Mesenteric fat pad (tissue), 1 donor: ENCODE measurements around the gene TBCD. TPM values are rescaled to one million over a fixed set of nuclear protein-coding genes. Genes with fewer than 3 reads are reported as not detected.
"Not testable (repeated sequence)": the region's sequence is repeated elsewhere in the genome, so short reads cannot be mapped to it uniquely, and the experiment has no call there.

Experiments
- DNase-seq: peaks from one replicate; pipeline ENCODE4 v3.0.0-alpha.2; 2020; ENCODE audit warnings: low spot score
- total RNA-seq: library from RNA; stranded (reverse); fragmentation: NEBNext Ultra II Directional; extraction: Animal tissue kit (Norgen Biotek cat#: 25700); gene quantifications from one replicate; pipeline ENCODE4 v1.2.1, GENCODE V29; 2021
- donor health status: DM: yes; HTN: yes; CAD: no.

Gene TBCD
- total RNA-seq, 1 donor from 2014 or later: 128 TPM

DNA sequence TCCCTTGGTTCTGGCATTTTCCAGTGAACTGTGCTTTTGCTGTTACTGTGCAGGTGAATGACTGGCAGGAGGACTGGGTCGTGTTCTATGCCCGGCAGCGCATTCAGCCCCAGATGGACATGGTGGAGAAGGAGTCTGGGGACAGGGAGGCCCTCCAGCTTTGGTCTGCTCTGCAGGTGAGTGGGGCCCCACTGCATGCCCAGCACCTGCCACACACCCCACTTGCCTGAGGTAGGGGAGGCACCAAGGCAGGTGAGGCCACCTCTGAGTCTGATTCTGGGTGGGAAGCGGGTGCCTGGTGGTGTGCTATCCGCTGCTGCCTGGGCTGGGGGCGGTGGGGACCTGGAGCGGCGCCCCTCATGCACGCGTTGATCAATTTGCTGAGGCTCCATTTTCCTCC lies 25.4 kb upstream of the TBCD start:
- no peak for DNase-seq

DNA sequence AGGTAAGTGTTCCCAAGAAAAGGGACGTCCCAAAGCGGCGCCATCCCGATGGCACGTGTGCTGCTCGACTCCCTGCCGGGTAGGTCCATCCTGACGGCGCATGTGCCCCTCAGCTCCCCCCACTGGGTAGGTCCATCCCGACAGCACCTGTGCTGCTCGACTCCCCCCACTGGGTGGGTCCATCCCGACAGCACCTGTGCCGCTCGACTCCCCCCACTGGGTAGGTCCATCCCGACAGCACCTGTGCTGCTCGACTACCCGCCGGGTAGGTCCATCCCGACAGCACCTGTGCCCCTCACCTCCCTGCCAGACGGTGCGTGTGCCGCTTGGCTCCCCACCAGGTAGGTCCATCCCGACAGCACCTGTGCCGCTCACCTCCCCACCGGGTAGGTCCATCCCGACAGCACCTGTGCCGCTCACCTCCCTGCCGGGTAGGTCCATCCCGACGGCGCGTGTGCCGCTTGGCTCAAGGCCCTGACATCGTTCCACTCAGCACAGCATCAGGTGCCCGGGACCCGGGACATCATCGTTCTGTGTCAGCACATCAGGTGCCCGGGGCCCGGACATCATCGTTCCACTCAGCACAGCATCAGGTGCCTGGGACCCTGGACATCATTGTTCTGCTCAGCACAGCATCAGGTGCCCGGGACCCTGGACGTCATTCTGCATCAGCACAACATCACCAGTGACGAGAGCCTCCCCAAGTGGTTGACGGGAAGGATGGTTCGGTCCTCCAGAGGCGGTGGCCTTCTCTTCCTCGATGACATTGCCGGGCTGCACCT lies 22.2 kb upstream of the TBCD start:
- no peak for DNase-seq

DNA sequence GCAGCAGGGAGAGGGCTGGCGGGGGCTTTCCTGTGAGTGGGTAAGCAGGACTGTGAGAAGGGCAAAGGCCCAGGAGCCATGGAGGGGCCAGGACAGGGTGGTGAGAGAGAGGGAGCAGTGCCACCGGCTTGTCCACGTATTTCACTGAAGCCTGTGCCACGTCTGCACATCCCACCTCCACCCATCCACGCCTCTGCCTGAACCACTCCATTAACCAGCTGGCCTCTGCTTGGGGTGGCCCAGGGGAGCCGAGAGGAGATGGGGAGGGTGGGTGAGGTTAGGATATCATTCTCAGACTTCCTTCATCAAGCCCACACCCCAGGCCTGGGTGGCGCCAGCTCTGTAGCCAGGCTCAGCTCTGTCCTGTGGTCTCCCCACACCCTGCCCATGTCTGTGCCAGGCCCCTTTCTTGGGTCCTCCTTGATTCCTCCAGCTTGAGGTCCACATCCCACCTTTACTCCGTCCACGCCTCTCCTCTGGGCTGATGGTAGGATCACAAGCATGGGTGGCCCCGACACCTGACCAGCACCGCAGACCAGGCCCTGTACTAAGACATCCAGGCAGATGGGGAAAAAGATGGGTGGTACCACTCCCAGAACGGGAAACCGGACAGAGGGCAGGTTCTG lies 19.6 kb upstream of the TBCD start:
- DNase-seq: no peak

DNA sequence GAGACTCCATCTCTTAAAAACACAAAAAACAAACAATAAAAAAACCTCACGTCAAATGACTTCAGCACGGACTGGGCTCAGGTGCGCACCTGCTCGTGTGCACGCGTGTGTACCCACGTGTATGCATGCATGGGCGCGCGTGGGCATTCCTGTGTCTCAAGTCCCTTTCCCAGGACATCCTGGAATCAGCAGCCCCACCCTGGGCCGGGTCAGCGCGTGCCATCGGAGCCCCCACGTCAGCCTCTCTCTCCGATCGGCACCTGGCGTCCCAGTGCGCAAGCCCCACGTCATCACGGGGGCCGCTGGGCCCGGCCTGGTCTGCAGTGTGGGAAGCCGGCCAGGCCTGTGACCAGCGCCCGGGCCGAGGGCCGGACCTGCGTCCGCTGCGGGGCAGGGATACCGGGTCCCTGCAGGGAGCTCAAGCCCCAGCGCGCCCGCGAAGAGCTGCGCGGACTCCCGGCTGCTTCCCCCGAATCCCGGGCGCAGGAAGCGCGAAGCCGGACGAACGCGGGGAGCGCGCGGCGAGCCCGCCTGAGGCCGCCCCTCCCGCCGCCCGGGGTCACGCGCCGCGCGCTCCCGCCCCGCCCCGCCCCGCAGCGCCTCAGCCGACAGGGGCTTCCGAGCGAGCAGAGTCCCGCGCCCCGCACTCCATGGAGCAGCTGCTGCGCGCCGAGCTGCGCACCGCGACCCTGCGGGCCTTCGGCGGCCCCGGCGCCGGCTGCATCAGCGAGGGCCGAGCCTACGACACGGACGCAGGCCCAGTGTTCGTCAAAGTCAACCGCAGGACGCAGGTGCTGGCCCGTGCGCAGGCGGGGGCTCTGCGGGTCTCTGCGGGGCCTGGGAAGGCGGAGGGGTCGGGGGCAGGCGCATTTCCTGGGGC lies 16.6 kb upstream of the TBCD start, which contains the start of gene FN3K:
Gene FN3K, plus strand, starts transcription at position 629 of the 880 bp plus-strand sequence. Its CDS starts 22 bp downstream, at position 651.
- no peak for DNase-seq

DNA sequence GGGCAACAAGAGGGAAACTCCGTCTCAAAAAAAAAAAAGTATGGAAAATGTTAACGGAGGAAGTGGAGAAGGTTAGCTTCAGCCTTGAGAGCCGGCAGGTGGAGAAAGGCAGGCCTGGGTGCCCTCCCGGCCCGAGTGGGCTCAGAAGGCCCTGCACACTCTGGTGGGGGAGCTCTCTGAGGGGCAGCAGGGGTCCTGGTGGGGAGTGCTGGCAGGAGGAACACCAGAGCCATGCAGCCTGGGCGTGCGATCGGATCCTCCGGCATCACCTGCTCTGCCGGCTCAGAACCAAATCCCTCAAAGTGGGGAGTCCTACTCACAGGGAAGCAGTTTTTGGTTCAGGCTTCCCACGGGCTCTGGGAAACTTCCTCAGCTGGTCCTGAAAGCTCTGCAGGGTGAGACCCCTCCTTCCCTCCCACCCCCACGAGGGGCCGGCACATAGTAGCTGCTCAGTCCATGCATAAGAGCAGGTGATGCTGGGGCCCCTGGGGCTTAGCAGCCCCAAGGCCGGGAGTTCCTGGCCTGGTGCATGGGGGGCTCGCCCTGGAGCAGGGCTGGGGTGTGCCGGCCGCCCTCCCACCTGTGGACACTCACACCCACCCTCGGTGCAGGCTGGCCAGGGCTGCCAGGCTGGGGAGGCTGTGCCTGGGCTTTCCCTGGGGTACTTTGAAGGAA lies 15.2 kb upstream of the TBCD start:
- no peak for DNase-seq

DNA sequence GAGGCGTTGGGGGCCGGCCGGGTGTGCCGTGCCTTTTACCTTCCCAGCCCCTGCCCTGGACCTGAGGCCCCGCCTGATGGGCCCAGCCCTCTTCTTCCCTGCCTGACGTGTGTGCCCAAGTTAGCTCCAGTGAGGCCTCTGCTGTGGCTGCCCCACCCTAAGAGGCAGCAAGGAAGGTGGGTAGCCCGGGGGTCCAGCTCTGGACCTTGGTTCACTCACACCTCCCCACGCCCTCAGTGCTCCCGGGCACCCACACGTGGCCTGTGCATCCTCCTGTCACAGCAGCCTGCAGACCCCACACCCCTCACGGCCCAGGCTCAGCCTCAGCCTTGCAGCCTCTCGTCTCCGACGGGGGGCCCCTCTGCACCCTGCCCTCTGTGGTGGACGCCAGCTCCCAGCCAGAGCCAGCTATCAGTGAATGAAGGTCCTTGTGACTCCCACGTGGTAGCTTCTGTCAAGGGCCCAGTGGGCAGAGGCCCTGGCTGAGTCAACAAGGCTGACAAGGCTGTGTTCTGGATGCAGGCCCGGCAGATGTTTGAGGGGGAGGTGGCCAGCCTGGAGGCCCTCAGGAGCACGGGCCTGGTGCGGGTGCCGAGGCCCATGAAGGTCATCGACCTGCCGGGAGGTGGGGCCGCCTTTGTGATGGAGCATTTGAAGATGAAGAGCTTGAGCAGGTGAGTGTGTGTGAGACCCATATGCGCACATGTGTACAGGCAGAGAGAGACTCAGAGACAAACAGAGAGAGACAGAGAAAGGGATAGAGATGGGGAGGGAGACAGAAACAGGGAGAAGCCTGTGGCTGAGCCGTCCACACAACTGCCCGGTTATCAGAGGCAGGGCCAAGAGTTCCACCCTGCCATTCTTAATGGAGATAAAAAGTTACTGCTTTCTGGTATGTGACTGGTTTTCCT lies 13.6 kb upstream of the TBCD start:
- no peak for DNase-seq

DNA sequence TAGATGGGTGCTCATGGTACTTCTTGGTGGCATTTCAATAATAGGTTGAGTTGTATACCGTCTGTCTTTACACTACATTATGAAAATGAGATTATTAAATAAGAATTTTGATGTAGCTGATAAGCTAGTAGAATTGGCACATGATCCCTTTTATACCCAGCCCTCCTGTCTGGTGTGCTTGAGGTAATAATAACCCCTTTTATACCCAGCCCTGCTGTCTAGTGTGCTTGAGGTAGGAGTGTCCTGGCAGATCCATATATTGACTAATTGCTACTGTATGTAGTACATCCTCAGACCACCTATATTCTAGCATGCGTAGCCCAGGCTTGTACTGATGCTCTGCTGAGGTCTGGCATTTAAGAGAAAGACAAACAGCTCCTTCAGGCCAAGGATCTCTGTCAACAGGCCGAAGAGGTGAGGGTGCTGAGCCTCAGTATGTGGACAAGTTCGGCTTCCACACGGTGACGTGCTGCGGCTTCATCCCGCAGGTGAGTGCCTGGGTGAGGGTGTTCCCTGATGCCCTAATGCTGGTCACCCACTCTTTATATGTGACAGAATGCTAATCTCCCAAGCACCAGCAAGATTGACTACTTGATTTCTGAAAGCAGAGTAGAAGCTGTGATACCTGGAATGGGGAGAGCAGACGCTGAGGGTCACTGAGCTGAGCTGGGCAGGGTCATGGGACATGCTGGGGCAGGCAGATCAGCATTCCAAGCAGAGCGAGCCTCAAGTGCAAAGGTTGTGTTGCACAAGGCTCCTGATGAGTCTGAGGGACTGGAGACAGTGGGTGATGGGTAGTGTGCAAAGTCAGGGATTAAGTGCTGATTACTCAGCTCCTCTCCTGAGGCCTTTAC lies 10.7 kb upstream of the TBCD start:
- no peak for DNase-seq

DNA sequence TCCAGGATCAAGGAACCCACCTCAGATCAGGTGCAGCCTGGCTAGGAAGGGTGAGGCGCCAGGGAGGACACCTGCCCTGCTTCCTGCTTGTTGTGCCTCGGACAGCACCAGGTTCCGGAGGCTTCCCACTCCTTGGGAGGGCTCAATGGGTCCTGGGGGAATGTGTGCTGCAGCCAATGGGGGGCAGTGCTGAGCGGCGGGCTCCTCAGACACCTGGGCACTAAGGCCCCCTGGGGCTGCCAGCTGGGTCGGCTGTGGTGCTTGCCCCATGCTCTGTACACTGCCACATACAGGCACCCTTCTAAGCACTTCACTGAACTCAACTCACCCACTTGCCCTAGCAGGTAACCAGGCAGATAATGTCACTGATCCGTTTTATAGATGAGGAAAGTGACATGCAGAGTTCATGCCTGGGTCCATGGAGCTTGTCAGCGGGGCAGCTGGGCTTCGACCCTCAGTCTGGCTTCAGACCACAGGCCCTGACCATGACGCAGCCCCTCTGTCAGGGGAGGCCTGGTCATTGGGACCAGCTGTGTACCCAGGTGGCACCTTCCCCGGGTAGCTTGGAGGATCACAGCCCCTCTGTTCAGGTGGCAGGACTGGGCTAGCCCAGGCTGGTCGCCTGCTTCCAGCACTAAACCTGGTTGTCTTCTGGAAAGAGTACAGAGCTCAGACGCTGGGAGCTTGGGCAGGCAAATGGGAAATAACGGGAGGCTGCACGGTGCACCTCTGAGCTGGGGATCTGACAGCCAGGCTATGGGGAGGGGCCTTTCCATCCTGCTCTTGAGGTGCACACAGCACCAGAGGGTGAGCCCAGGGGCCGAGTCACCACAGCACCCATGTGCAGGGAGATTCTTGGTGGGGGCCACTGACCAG lies 8.3 kb upstream of the TBCD start:
- DNase-seq: no peak

DNA sequence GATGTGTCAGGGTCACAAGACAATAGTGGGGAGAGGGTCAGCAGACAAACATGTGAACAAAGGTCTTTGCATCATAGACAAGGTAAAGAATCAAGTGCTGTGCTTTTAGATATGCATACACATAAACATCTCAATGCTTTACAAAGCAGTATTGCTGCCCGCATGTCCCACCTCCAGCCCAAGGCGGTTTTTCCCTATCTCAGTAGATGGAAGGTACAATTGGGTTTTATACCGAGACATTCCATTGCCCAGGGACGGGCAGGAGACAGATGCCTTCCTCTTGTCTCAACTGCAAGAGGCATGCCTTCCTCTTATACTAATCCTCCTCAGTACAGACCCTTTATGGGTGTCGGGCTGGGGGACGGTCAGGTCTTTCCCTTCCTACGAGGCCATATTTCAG lies 7.1 kb upstream of the TBCD start:
- not testable (repeated sequence) for DNase-seq

DNA sequence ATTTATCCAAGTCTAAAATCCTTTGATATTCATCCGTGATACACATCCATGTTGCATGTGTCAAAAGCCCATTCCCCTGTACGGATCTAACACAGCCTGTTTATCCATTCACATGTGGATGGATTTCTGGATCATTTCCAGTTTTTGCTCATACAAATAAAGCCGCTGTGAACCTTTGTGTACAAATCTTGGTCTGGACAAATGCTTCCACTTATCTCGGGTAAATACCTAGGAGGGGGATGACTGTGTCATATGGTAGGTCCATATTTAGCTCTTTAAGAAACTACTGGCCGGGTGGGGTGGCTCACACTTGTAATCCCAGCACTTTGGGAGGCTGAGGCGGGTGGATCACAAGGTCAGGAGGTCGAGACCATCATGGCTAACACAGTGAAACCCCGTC lies 6.3 kb upstream of the TBCD start:
- no peak for DNase-seq

DNA sequence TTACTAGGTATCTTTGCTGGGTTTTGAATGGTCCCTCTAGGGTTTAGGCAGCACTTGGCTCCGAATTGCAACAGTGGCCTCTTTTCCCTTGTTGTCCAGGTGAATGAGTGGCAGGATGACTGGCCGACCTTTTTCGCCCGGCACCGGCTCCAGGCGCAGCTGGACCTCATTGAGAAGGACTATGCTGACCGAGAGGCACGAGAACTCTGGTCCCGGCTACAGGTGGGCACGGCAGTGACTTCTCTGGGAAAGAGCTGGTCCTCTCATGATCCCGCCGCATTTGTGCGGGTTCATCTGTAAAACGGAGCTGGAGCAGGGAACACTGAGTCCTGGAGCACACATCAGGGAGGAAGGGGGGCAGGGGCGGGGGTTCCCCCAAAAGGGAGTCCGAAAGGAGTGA lies 3.1 kb upstream of the TBCD start:
- DNase-seq: no peak

DNA sequence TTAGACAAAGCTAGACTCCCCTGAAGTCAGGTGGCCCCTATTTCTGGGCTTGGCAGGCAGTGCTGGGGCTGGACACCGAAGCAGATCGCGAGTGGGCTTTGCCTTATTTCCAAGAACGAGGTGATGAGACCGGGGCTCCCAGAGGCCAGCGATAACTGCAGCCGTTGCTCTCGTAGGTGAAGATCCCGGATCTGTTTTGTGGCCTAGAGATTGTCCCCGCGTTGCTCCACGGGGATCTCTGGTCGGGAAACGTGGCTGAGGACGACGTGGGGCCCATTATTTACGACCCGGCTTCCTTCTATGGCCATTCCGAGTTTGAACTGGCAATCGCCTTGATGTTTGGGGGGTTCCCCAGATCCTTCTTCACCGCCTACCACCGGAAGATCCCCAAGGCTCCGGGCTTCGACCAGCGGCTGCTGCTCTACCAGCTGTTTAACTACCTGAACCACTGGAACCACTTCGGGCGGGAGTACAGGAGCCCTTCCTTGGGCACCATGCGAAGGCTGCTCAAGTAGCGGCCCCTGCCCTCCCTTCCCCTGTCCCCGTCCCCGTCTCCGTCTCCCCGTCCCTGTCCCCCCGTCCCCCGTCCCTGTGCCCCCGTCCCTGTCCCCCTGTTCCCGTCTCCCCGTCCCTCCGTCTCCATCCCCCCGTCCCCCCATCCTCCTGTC lies 1.5 kb upstream of the TBCD start:
- no peak for DNase-seq

DNA sequence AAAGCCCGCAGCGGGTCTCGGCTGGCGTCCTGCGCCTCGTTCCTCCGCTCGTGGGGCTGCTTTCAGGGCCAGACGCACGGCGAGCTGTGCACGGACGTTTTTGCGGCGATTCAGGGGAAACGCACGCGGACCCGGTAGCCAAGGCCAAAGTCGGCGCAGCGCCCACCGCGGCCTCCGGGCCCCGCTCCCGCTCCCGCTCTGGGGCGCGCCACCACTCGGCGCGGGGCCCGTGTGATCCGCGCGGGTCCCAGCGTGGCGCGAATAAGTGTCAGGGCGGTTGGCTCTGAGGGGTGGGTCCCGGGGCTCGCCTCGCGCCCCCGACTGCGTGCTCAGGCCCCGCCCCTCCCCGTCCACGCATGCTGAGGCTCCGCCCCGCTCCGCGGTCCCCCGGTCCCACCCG lies 694 bp upstream of the TBCD start:
- no peak for DNase-seq

DNA sequence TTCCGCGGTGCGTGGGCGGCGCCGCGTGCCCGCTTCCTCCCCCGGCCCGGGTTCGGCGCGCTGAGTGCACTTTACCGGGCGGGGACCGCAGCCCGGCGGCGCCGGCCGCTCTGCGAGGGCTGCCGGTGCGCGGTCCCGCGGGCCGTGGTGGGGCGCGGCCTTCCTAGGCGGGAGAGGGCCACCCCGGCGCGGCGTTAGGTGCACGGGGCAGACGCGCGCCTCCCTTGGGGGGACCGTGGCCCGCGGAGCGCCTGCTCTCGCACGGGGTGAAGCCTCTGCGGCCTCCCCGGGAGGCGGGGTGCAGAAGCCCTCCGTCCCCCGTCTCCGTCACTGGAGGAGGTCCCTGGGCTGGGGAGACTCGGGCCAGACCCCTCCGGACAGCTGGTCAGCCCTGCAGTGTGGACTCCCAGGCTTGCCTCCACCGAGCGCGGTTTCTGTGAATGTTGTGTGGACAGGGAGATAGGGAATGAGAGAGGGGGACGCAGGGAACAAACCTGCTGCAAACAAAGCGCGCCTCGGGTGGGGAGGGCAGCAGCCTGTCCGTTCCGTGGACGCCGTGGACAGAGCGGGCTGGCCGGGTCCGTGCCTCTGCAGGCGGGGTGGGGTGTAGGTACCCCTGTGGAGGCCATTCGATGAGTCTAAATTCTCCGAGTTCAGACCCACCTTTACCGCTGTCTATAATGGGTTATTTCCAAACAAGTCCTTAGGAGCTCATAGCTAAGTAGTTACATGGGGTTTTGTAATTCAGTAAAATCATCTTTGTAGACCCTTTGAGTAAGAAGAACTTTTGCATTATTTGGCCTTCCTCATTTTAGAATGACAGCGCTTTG lies 721 bp downstream of the TBCD start:
- DNase-seq: no peak

DNA sequence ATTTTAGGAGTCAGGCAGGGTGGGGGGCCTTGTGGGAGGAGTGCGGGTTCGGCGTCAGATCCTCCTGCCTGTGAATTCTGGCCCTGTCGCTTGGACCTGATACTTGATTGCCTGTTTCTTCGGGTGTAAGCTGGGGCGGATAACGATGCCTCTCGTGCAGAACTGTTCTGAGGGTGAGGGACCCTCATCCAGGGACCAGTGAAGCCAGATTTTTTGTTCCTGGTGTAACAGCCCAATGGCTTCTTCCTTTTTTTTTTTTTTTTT lies 1.3 kb downstream of the TBCD start:
- no peak for DNase-seq

DNA sequence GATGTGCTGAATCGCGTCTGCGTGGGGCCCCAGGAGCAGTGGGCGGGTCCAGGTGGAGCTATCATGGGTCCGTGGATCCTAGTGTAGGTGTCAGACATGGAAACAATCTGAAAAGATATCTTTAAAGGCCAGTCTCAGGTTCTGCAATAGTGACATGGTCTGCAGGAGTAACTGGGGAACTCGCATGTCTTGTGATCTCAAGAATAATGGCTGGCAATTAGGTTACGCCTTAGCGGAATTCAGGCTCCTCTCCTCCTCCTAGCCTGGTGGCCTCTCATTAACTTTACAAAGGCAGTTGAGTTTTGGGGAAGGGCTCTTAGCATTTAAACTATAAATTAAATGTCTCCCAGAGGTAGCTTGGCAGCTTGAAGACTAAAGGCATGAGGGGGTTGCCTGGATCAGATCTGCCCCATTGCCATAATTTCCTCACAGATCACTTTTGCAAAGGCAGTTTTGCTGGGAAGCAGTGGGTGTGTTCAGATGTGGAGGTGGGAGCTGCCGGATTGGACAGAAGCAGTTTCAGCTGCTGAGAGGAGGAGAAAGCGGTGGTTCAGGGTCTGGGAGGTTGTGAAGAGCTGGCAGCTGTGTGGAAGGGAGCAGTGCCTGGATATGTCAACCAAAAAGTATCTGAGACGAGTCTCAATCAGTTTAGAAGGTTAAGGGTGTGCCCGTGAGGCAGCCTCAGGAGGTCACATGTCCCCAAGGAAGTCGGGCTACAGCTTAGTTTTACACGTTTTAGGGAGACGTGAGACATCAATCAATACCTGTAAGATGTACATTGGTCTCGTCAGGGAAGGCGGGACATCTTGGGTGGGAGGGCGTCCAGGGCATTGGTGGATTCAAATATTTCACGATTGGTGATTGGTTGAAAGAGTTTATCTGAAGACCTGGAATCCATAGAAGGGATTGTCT lies 2.7 kb downstream of the TBCD start:
- DNase-seq: no peak
